K562 (cell line): ENCODE results near the gene TBPL2. TPM values are rescaled to one million over a fixed set of nuclear protein-coding genes. Genes with fewer than 3 reads are reported as not detected.

Experiments used
- ATAC-seq: fragments of 200-7000 bp; cut with Tn5 transposase; 3 replicates; pipeline ENCODE4 v1.9.1; 2020; ENCODE audit warnings: moderate library complexity
- BruUV-seq: library from RNA; stranded (reverse); fragments of 400-500 nt; replicated peaks from 2 replicates; lab custom pipeline; 2021; lab: Mats Ljungman, UMichigan
- CTCF ChIA-PET: fragments of 300-600 bp; formaldehyde crosslinking; extraction: SDS; loops from one replicate; lab custom pipeline; 2021; ENCODE audit warnings: low intra/inter-chr PET ratio; lab: Yijun Ruan, JAX
- POLR2A ChIA-PET: fragments of 300-600, 350-650 bp; sonication (Branson Sonifier 250); formaldehyde crosslinking; extraction: SDS; loops from one replicate; lab custom pipeline; 2021; ENCODE audit warnings: antibody characterized with exemption, inconsistent platforms; lab: Yijun Ruan, JAX
- DNase-seq, 4 experiments: peaks; one replicate each; pipeline versions ENCODE4 v3.0.0 to v3.0.0-alpha.2; 2011 to 2018; ENCODE audit warnings: low spot score in 3 of 4, mixed read lengths in 3 of 4; ENCODE audit errors: extremely low read depth in 1 of 4
- FAIRE-seq: peaks from 2 replicates; lab custom pipeline; 2011; peaks lifted over from hg19 to GRCh38; lab: Jason Lieb, UNC
- H2AFZ ChIP-seq: 2 replicates; pipeline ENCODE4 v1.6.0; 2011; ENCODE audit warnings: low read depth, low read length, control low read depth, inconsistent platforms
- H3K27ac ChIP-seq: fragments of 200-600 bp; 3 replicates; pipeline ENCODE4 v1.8.0; 2011; ENCODE audit warnings: low read depth, mild to moderate bottlenecking, control low read depth, inconsistent platforms, low read length, moderate library complexity, mixed read lengths; ENCODE audit errors: extremely low read depth
- H3K27me3 ChIP-seq, 2 experiments: fragments of 300-600 bp in 1 of 2; 2 replicates in 1 of 2; 3 replicates in 1 of 2; pipeline versions ENCODE4 v1.6.0 to v1.8.0; 2011; ENCODE audit warnings: inconsistent platforms in 2 of 2, low read length in 2 of 2, mild to moderate bottlenecking in 1 of 2, mixed read lengths in 1 of 2, moderate library complexity in 1 of 2; ENCODE audit not compliant: control insufficient read depth in 2 of 2, insufficient read depth in 2 of 2
- H3K36me3 ChIP-seq: fragments of 300-600 bp; 3 replicates; pipeline ENCODE4 v1.8.0; 2011; ENCODE audit warnings: mild to moderate bottlenecking, low read length, inconsistent platforms; ENCODE audit not compliant: control insufficient read depth, insufficient read depth
- H3K4me1 ChIP-seq, 2 experiments: fragments of 200-600 bp in 1 of 2; replicated peaks in 1 of 2; 2 replicates in 1 of 2; 3 replicates in 1 of 2; pipeline versions ENCODE4 v1.5.1 to v1.8.0; 2011; ENCODE audit warnings: inconsistent platforms in 2 of 2, low read length in 2 of 2, mild to moderate bottlenecking in 1 of 2, mixed read lengths in 1 of 2, moderate library complexity in 1 of 2; ENCODE audit not compliant: control insufficient read depth in 2 of 2, insufficient read depth in 2 of 2
- H3K4me2 ChIP-seq: 2 replicates; pipeline ENCODE4 v1.6.1; 2011; ENCODE audit warnings: low read length, control low read depth, inconsistent platforms, mixed read lengths; ENCODE audit not compliant: insufficient read depth
- H3K4me3 ChIP-seq: fragments of 200-600 bp; sonication (generic), shearing (Covaris generic); 2 replicates; pipeline ENCODE4 v1.5.1; 2016; ENCODE audit warnings: control low read depth, inconsistent platforms
- H3K79me2 ChIP-seq: fragments of 200-600 bp; 3 replicates; pipeline ENCODE4 v1.8.0; 2011; ENCODE audit warnings: low read length, inconsistent platforms; ENCODE audit not compliant: control insufficient read depth, insufficient read depth
- H3K9ac ChIP-seq, 2 experiments: 2 replicates each; pipeline versions ENCODE4 v1.6.0 to v1.6.1; 2011; ENCODE audit warnings: low read depth in 2 of 2, low read length in 2 of 2, control low read depth in 1 of 2, inconsistent platforms in 1 of 2, mild to moderate bottlenecking in 1 of 2, mixed read lengths in 1 of 2; ENCODE audit not compliant: insufficient read depth in 1 of 2
- H3K9me1 ChIP-seq: one replicate; pipeline ENCODE4 v1.6.0; 2011; ENCODE audit warnings: inconsistent platforms, mild to moderate bottlenecking, low read length, moderate library complexity; ENCODE audit not compliant: control insufficient read depth, insufficient read depth
- H3K9me3 ChIP-seq: replicated peaks from 2 replicates; pipeline ENCODE4 v1.5.1; 2011; ENCODE audit warnings: low read depth, low read length, inconsistent platforms; ENCODE audit not compliant: control insufficient read depth, insufficient read depth
- H4K20me1 ChIP-seq: replicated peaks from 2 replicates; pipeline ENCODE4 v1.6.1; 2011; ENCODE audit warnings: low read length, inconsistent platforms, mixed read lengths; ENCODE audit not compliant: control insufficient read depth, insufficient read depth
- DNMT1 ChIP-seq: fragments of 450-650 bp; IDR thresholded peaks from 2 replicates; pipeline ENCODE4 v1.6.1; 2016; ENCODE audit warnings: antibody characterized with exemption, mild to moderate bottlenecking
- HCFC1 ChIP-seq: IDR thresholded peaks from 2 replicates; pipeline ENCODE4 v1.6.1; 2012; ENCODE audit warnings: low read depth, low read length, improper control_type of control experiment
- ILF3 ChIP-seq: fragments of 450-650 bp; IDR thresholded peaks from 2 replicates; pipeline ENCODE4 v1.6.1; 2018; ENCODE audit warnings: antibody characterized with exemption, mild to moderate bottlenecking, moderate library complexity, borderline replicate concordance
- KDM4B ChIP-seq, 2 experiments: fragments of 450-650 bp in 1 of 2; sonication (generic) in 1 of 2; IDR thresholded peaks; 2 replicates each; pipeline ENCODE4 v1.6.1; 2016 to 2017; ENCODE audit warnings: borderline replicate concordance in 2 of 2, antibody characterized with exemption in 1 of 2, low read depth in 1 of 2, mild to moderate bottlenecking in 1 of 2
- LCOR ChIP-seq: sonication (generic); formaldehyde crosslinking; IDR thresholded peaks from 2 replicates; pipeline ENCODE4 v1.8.0; 2022; ENCODE audit warnings: mild to moderate bottlenecking, missing genetic modification reagents
- LEF1 ChIP-seq: fragments of 450-650 bp; IDR thresholded peaks from 2 replicates; pipeline ENCODE4 v1.6.1; 2016; ENCODE audit warnings: mild to moderate bottlenecking
- MCM2 ChIP-seq: fragments of 450-650 bp; IDR thresholded peaks from 2 replicates; pipeline ENCODE4 v1.6.1; 2017; ENCODE audit warnings: low read depth, mild to moderate bottlenecking
- NFYB ChIP-seq: IDR thresholded peaks from 2 replicates; pipeline ENCODE4 v1.6.1; 2011; ENCODE audit warnings: mild to moderate bottlenecking, moderate library complexity; ENCODE audit not compliant: insufficient read length; ENCODE audit errors: extremely low read depth
- PHB2 ChIP-seq: fragments of 450-650 bp; IDR thresholded peaks from 2 replicates; pipeline ENCODE4 v1.6.1; 2017; ENCODE audit warnings: low read depth
- POLR3G ChIP-seq: IDR thresholded peaks from 2 replicates; pipeline ENCODE4 v1.6.1; 2011; ENCODE audit not compliant: insufficient read length, insufficient replicate concordance; ENCODE audit errors: extremely low read depth
- ZNF232 ChIP-seq: sonication (generic); formaldehyde crosslinking; IDR thresholded peaks from 2 replicates; pipeline ENCODE4 v1.8.0; 2022; ENCODE audit warnings: mild to moderate bottlenecking, missing genetic modification reagents
- WGBS: fragments of 100-300 bp; shearing (Covaris generic); methylation state at CpG from one replicate; pipeline ENCODE4 v1.1.6; 2016; ENCODE audit warnings: low coverage, mixed read lengths; ENCODE audit not compliant: insufficient coverage; ENCODE audit errors: missing lambda C conversion rate; 5-methylcytosine and 5-hydroxymethylcytosine counted together
- in situ Hi-C: fragments of 300-500 bp; cut with MboI; formaldehyde crosslinking; loops from 4 replicates; pipeline ENCODE4 v1.15.0; 2018; ENCODE audit warnings: inconsistent platforms, mixed read lengths
- intact Hi-C: fragments of 100-400 bp; cut with micrococcal nuclease; formaldehyde crosslinking; loops from 2 replicates; pipeline ENCODE4 v1.14.2; 2022
- polyA plus RNA-seq, 8 experiments: library from polyadenylated mRNA; depleted of rRNA in 4 of 8; stranded (reverse) in 5 of 8; unstranded in 3 of 8; fragments of >200 nt; fragmentation: Nextera tagmentation in 2 of 8; fragmentation: Illumina TruSeq in 1 of 8; extraction: Ambion mirVana in 2 of 8; extraction: Trizol in 1 of 8; gene quantifications; 2 replicates each; pipeline versions ENCODE4 v1.2.1 to v1.2.3, GENCODE V29; 2011 to 2014; ENCODE audit warnings: inconsistent platforms in 1 of 8, missing spikeins in 1 of 8
- total RNA-seq, 7 experiments: library from RNA; depleted of rRNA in 6 of 7; stranded (reverse); fragments of >200 nt in 6 of 7; fragmentation: Illumina TruSeq in 2 of 7; extraction: Trizol in 2 of 7; gene quantifications; 2 replicates each; pipeline versions ENCODE4 v1.2.1 to v1.2.3, GENCODE V29; 2011 to 2021; ENCODE audit warnings: low replicate concordance in 1 of 7
- TF ChIP-seq, protein P1 (sequence below): fragments of 450-650 bp; IDR thresholded peaks from one replicate; pipeline ENCODE4 v1.6.1; 2018; ENCODE audit warnings: mild to moderate bottlenecking, moderate library complexity; ENCODE audit not compliant: partially characterized antibody
- TF ChIP-seq, protein P2 (sequence below): fragments of 450-650 bp; IDR thresholded peaks from 2 replicates; pipeline ENCODE4 v1.6.1; 2016; ENCODE audit warnings: low read depth
- TF ChIP-seq, protein P3 (sequence below): sonication (generic); formaldehyde crosslinking; IDR thresholded peaks from 2 replicates; pipeline ENCODE4 v1.5.0; 2020; ENCODE audit warnings: missing genetic modification reagents

Gene TBPL2
- total and polyA plus RNA-seq, 9 of the 15 experiments (the other 6 are each of a cell fraction or from before 2014, with no cell fraction given), result not detected

DNA sequence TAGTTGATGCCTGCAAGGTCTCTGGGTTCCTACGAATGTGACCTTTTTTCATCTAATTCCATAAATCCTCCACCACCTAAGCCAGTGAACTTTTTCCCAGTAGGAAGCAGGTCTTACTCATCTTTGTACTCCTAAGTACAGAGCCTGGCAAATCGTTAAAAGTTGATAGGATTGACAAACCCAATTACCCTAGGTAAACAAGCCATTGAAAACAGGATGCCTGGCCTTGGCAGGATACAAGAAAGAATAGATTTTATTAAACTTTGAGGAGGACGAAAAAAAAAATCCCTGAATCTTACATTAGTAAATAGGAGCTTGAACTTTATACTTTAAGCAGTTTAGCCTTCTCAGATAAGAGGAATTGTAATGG, 5.6 kb downstream of the TBPL2 start:
- H3K4me3 ChIP-seq, result no peak overlapping the region
- no peak for TF ChIP-seq LCOR (CRISPR knock-in tag)
- TF ChIP-seq KDM4B (IDR thresholded peaks at IDR 0.05; ENCODE audit: borderline replicate concordance in 2 of 2, low read depth in 1 of 2), result no peak
- TF ChIP-seq, protein P1, sequence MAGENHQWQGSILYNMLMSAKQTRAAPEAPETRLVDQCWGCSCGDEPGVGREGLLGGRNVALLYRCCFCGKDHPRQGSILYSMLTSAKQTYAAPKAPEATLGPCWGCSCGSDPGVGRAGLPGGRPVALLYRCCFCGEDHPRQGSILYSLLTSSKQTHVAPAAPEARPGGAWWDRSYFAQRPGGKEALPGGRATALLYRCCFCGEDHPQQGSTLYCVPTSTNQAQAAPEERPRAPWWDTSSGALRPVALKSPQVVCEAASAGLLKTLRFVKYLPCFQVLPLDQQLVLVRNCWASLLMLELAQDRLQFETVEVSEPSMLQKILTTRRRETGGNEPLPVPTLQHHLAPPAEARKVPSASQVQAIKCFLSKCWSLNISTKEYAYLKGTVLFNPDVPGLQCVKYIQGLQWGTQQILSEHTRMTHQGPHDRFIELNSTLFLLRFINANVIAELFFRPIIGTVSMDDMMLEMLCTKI, result no peak
- TF ChIP-seq LEF1, result no peak
- TF ChIP-seq ZNF232 (CRISPR knock-in tag), result no peak
- TF ChIP-seq, protein P2, sequence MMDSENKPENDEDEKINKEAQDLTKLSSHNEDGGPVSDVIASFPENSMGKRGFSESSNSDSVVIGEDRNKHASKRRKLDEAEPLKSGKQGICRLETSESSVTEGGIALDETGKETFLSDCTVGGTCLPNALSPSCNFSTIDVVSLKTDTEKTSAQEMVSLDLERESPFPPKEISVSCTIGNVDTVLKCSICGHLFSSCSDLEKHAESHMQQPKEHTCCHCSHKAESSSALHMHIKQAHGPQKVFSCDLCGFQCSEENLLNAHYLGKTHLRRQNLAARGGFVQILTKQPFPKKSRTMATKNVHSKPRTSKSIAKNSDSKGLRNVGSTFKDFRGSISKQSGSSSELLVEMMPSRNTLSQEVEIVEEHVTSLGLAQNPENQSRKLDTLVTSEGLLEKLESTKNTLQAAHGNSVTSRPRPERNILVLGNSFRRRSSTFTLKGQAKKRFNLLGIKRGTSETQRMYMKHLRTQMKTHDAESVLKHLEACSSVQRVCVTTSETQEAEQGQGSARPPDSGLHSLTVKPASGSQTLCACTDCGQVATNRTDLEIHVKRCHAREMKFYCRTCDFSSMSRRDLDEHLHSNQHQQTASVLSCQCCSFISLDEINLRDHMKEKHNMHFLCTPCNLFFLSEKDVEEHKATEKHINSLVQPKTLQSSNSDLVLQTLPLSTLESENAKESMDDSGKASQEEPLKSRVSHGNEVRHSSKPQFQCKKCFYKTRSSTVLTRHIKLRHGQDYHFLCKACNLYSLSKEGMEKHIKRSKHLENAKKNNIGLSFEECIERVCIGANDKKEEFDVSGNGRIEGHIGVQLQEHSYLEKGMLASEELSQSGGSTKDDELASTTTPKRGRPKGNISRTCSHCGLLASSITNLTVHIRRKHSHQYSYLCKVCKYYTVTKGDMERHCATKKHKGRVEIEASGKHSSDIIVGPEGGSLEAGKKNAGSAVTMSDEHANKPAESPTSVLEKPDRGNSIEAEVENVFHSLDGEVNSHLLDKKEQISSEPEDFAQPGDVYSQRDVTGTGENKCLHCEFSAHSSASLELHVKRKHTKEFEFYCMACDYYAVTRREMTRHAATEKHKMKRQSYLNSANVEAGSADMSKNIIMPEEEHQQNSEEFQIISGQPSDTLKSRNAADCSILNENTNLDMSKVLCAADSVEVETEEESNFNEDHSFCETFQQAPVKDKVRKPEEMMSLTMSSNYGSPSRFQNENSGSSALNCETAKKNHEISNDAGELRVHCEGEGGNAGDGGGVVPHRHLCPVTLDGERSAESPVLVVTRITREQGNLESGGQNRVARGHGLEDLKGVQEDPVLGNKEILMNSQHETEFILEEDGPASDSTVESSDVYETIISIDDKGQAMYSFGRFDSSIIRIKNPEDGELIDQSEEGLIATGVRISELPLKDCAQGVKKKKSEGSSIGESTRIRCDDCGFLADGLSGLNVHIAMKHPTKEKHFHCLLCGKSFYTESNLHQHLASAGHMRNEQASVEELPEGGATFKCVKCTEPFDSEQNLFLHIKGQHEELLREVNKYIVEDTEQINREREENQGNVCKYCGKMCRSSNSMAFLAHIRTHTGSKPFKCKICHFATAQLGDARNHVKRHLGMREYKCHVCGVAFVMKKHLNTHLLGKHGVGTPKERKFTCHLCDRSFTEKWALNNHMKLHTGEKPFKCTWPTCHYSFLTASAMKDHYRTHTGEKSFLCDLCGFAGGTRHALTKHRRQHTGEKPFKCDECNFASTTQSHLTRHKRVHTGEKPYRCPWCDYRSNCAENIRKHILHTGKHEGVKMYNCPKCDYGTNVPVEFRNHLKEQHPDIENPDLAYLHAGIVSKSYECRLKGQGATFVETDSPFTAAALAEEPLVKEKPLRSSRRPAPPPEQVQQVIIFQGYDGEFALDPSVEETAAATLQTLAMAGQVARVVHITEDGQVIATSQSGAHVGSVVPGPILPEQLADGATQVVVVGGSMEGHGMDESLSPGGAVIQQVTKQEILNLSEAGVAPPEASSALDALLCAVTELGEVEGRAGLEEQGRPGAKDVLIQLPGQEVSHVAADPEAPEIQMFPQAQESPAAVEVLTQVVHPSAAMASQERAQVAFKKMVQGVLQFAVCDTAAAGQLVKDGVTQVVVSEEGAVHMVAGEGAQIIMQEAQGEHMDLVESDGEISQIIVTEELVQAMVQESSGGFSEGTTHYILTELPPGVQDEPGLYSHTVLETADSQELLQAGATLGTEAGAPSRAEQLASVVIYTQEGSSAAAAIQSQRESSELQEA, result no peak
- TF ChIP-seq NFYB, result no peak
- TF ChIP-seq, protein P3, sequence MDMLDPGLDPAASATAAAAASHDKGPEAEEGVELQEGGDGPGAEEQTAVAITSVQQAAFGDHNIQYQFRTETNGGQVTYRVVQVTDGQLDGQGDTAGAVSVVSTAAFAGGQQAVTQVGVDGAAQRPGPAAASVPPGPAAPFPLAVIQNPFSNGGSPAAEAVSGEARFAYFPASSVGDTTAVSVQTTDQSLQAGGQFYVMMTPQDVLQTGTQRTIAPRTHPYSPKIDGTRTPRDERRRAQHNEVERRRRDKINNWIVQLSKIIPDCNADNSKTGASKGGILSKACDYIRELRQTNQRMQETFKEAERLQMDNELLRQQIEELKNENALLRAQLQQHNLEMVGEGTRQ (CRISPR knock-in tag), result no peak
- TF ChIP-seq MCM2, result no peak
- TF ChIP-seq DNMT1, result no peak
- no peak for TF ChIP-seq PHB2
- no peak for TF ChIP-seq POLR3G
- no peak for TF ChIP-seq HCFC1
- no peak for TF ChIP-seq ILF3

More for the DNA sequence above, 5.6 kb downstream of the TBPL2 start:
- Histone ChIP-seq H3K9me3 (no peaks in the 10 kb centered on the region), H3K4me2 (no peak overlapping the region), H3K9me1 (no peaks in the 10 kb centered on the region), H2AFZ (no peak overlapping the region), H3K9ac (no peak overlapping the region), H3K27ac (no peak overlapping the region), H3K27me3 (no peaks in the 10 kb centered on the region; a peak in 1 of 5 replicates), H3K79me2 (no peaks in the 10 kb centered on the region), H4K20me1 (no peaks in the 10 kb centered on the region), H3K4me1 (no peaks in the 10 kb centered on the region; a peak in 1 of 5 replicates), H3K36me3 (no peaks in the 10 kb centered on the region)
- DNase-seq, result no peak
- no peak for ATAC-seq
- CTCF ChIA-PET, result interaction anchor here (0.6 kb wide), 1 partner anchor 747 kb away, joined by 3 read pairs; no protein-coding TSS in a partner anchor
- no TSS peak for BruUV-seq
- 0% methylated on average over 3 of the region's 3 CpGs for WGBS
- intact Hi-C loops (loop anchor here (5.0 kb wide), 1 partner anchor 1038 kb away; no protein-coding TSS in a partner anchor), in situ Hi-C loops (no loop called here)
- POLR2A ChIA-PET, result interaction anchor here (0.7 kb wide), 1 partner anchor 19 kb away, joined by 3 read pairs; no protein-coding TSS in a partner anchor
- no peak for FAIRE-seq
